Measurements from ENCODE around the gene CAPN2.
"Not testable (repeated sequence)": the region's sequence is repeated elsewhere in the genome, so short reads cannot be mapped to it uniquely, and the experiment has no call there.

CAPN2 gene

DNA sequence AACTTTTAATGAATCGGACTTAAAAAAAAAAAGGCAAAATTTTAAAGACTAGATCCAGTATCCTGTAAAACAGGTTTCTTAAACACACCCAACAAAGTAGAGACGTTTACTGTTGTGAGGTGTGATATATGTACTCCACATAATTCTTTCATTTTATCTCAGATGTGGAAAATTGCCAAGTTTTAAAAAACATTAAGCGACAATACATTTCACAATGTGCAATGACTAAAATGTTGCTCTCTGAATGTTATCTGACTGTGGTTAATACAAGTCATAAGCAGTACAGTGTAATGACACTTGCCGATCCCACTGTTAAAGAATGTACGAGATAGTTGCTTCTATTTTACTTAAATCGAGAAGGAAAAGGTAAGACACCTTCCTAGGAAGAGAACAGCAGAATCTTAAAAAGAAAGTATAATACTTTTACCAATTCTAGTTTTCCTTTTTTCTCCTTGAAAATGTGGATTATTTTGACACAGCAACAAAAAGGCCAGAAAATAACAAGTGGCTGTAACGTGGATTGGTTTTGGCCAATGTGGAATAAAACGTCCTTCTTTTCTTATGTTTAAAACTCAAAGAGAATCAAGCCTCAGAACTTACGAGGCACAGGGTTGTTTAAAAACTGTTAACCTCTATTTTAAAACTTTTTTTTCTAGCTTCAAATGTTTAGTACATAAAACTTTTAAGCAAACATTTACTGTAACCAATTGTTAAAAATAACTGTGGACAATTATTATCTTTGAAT, 82.0 kb downstream of the CAPN2 start:
- no peak for DNase-seq

DNA sequence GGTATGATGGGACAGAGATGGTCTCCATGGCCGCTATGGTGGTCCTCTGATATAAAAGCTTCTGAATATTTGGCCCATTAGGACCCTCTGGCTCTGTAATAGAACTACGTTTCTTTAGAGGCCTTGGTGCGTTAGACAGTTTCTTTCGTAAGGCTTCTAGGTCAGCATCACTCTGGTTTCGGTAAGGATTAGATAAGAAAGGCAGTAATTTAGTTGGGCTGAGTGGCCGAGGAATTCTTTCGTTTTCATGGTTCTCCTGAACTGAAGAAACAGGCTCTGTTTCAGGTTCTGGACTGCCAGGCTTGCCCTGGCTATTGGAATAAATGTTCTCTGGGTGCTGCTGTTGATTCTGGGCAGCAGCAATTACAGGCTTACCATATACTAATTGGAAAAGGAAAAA, 83.9 kb downstream of the CAPN2 start:
- DNase-seq: no peak

DNA sequence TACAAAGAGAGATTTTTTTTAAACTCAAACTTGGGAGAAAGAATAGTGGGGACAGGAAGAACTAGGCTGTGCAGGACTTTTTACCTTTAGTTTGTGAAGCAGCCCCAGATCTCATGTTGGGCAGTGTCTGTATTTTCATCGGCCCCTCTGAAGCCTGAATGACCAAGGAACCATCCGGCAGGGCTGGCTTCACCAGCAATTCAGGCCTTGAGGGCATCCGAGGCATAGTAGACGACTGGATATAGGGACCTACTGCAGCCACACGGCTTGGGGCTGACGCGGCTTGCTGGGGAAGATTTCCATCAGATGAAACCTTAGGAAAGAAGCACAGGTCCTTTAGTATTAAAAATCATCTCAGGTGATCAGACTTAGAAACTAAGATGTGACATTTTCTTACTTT, 89.7 kb downstream of the CAPN2 start:
- DNase-seq: no peak

DNA sequence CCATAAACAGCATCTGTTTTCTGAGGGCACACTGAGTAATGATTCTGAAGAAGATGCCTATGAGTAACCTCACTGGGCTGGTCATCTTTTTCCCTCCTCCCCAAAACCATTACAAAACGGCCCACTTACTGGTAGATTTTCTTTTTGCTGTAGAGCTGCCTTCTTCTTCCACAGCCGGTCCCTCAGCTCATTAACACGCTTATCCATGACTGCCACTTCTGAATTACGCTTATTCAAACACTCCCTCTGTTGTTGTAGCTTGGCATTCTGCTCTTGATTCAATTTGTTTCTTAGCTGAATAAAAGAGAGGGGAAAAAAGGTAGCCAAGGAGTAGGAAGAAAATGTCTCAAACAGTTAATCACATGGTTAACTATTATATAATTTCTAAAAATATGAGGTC, 90.3 kb downstream of the CAPN2 start:
- DNase-seq: no peak

DNA sequence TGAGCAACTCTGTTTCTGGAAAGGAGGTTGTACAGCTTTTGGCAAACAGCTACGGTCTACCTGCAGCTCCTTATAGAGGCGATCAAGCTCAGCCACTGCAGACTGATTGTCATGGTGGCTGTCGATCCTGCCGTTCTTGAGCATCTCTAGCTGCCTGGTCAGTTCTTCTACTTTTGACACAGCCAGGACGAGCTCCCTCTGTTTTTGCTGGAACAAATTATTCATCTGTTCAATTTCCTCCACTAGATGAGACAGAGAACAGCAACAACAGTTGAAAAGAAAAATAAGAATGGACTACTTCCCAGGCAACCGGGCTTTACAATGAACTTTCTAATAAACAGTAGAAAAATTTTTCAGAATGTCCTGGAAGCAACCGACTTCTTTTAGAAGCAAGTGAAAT, 90.9 kb downstream of the CAPN2 start:
- DNase-seq: no peak

DNA sequence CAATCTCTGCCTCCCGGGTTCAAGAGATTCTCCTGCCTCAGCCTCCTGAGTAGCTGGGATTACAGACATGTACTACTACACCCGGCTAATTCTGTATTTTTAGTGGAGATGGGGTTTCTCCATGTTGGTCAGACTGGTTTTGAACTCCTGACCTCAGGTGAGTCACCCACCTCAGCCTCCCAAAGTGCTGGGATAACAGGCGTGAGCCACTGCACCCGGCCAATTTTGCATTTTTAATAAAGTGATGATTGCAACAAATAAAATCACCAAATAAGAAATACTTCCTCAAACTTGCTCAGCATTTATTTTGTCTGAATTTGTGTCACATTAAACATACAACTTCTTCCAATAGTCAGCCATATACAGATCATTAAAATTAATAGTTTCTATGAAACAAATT, 97.6 kb downstream of the CAPN2 start:
- DNase-seq: not testable (repeated sequence)

DNA sequence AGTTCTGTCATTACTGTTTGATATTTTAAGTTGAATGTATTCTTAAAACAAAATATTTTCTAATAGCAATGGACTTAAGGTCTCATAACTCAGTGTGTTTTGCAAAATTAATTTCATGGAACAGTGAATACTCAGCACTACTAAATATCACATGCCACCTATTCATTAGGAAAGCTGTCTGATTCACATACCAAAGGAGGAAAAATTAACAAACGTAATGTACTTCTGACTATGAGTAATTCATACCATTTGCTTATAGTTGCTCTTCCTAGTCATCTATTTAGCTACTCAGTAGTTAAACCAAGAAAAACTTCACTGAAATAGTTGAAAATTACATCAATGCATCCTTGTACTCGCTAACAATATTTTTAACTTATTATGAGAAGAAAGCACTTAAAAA, 98.2 kb downstream of the CAPN2 start:
- DNase-seq: no peak

DNA sequence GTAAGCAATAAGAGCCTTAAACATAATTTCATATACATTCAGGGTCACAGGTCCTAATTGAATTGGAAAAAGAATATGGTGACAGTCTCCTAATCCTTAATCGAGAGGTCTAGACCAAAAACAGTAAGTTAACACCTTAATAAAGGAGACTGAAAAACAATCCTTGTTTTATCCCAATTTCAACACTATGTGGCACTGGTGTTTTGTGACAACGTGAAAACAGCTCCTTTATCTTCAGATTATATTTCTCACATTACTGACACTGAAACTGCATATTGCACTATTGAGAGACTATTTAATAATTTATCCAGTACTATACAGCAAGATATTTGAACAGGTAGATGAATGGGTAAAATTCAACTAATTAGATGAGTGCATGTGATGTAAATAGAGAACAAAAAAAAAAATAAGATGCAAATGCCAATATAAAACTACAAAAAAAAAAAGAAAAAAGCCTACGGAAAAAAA, 99.3 kb downstream of the CAPN2 start:
- peak; percentile 11 for DNase-seq

DNA sequence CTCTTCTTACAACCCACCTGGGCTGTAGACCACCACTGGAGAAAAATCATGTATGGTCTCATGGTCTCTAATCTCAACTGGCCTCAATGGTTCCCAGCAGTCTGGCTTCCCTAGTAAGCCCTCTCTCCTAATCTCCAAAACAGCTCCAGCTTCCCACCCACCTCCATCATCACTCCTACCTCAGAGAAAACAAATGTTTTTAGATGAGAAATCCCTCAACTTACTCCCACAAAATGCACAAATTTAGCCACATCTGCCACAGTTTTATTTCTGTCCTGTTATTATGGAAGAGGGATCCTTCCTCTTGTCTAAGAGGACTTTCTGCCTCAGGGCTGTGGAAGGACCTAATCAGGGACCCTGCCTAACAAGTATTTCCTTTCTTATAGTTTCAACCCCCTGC, 101.3 kb downstream of the CAPN2 start:
- DNase-seq: no peak

DNA sequence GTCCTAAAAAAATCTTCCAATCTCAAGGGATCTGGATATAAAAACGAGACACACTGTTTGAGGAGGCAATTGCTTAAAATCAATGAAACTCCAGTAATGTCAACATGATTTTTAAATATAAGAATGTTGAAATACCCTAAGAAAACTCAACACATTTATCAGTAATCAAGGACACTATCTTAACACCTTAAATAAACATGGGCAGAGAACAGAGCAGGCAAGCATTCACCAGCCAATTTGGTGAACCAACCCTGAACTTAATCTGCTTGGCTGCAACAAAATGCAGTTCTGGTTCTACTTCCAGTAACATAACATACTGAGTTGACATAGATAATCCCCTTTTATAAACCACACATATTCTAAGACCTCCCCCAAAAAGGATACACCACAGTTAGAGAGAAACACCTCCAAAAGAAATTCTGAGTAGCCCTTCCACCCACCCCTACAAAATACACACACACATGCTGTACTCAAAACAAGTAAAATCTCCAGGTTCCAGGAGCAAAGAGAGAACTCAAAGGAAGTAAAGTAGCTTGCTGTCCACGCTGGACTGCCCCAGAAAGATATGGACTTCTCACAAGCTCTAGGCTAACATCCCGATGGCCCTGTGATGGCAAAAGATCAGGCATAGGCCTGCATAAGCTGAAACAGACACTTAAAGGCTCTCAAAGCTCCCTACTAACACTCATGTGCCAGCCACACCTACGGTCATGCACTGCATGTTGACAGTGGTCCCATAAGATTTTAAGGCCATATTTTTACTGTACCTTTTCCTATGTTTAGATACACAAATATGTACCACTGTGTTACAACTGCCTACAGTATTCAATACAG, 102.9 kb downstream of the CAPN2 start:
- no peak for DNase-seq

DNA sequence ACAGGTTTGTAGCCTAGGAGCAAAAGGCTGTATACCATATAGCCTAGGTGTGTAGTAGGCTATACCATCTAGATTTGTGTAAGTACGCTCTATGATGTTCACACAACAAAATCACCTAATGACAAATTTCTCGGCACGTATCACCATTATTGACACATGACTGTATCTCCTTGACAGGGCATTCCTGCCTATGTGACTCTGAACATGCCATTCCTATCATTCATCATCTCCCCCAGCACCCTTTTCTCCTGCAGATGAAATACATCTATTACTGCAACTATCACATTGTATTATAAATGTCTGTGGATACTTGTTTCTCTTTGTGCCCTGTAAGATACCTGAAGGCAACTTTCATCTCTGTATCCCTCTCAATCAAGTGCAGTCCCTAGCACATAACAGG, 103.5 kb downstream of the CAPN2 start:
- DNase-seq: no peak

DNA sequence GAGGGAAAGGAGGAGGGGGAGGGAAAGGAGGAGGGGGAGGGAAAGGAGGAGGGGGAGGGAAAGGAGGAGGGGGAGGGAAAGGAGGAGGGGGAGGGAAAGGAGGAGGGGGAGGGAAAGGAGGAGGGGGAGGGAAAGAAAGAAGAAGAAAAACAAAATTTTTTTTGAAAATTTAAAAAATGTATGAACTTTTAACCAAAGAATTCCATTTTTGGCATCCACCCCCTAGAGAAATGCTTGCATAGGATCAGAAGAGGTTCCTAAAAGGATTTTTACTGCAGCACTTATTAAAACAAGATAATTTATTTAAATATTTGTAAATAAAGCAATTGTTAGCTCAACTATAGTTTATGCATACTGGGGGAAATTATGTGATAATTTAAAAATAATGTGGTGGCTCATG, 104.9 kb downstream of the CAPN2 start:
- DNase-seq: not testable (repeated sequence)

DNA sequence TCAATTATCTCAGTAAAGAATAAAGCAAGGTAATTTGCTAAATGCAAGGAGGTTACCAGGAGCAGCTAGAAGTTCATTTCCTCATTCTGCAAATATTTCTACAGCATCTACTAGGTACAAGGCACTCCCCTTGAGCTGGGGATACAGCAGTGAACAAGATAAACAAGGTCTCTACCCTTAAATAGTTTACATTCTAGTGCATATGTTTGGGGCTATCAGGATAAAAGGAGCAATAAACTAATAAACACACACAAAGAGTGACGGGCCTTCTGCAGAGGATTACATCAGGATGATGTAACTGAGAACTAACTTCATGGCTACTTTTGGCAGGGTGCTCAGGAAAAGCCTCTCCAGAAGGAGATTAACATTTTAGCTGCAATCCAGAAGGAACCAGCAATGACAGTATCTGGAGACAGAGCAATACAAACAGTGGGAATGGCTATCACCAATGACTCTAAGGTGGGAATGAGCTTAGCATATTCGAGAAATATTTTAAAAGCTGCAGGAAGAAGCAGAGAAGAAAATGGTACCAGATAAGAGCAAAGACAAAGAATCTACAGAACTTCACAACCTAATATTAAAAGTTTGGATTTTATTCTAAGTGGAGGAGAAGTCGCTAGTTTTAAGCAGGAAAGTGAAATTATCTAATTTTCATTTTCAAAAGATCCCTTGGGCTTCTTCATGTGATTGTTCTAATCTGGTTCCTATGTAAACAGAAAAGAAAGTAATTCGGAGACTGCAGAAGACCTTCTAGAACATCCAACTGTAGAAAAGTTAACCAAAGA, 107.6 kb downstream of the CAPN2 start:
- DNase-seq: no peak

DNA sequence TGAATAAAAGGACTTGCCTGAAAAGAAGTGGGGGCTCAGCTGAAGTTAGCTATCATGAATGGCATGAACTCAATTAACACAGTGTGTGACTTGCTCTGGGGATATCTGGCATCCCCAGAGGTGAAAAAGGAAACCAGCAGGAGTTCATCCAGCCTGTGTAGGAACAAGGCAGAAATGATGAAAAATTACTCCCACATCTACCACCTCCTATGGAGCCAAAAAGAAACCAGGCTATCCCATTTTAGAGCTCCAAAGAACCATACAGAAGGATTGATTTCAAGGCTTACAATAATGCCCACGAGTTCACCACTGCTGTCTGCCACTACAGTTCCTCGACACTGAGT, 108.1 kb downstream of the CAPN2 start:
- no peak for DNase-seq

DNA sequence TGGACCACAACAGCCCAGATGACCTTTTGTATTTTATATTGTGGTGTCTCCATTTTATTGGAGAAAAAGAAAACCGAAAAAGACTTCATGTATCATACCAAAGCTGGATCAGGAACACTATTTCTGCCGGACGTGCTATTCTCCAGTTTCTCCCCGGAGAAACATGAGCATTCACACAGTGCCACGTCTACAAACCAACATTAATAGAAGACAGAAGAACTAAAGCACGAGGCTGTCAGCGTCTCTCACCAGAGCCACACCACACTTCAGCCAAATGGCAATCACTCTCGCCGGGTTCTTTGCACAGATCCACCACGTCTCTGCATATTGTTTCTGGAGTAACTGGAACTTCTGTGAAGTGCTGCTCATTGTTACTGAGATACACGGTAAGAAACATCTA, 108.6 kb downstream of the CAPN2 start:
- DNase-seq: no peak

DNA sequence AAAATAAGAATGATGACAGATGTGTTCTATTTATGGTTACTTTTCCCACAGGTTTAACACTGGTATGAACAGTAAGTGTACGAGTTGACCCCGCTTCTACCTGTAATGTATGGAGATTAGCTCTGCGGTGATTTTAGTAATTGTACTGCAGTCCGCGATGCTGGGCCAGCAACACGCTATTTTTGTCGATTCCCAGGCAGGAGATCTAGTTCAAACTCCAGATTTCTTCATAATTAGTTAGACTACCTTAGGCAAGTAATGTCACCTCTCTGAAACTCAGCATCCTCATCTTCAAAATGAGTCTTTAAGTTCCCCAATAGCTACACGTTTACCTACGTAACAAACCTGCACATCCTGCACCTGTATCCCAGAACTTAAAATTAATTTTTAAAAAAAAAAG, 111.9 kb downstream of the CAPN2 start:
- DNase-seq: no peak

DNA sequence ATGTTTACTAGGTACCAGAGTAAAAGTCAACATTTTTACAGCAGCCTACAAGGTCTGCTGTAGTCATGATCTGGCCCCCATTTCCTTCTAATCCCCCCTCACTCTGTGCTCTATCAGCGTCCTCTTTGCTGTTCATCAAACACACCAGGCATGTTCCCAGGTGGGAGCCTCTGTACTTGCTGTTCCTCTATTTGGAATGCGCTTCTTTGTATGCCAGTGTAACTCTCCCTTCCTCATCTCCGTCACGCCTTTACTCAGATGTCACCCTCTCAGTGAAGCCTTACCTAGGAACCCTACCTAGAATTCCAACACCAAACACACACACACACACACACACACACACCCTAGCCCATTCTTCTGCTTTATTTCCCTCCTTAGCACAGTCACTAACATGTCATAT, 112.4 kb downstream of the CAPN2 start:
- DNase-seq: no peak
